Suprapubic skin (tissue), 3 donors: ENCODE measurements around the gene INAFM2.

ENCODE experiments used
- CTCF ChIP-seq, 2 donors: fragments of 200-600 bp in 1 of 2; fragments of 450-650 bp in 1 of 2; sonication (generic) in 1 of 2; IDR thresholded peaks; one replicate each; pipeline ENCODE4 v1.5.1; 2016 to 2019; ENCODE audit warnings: antibody characterized with exemption in 2 of 2, mild to moderate bottlenecking in 1 of 2, moderate library complexity in 1 of 2
- POLR2AphosphoS5 ChIP-seq, 3 donors: sonication (generic); formaldehyde crosslinking; IDR thresholded peaks; one replicate each; pipeline ENCODE4 v1.6.1; 2017; ENCODE audit warnings: antibody characterized with exemption in 3 of 3

DNA sequence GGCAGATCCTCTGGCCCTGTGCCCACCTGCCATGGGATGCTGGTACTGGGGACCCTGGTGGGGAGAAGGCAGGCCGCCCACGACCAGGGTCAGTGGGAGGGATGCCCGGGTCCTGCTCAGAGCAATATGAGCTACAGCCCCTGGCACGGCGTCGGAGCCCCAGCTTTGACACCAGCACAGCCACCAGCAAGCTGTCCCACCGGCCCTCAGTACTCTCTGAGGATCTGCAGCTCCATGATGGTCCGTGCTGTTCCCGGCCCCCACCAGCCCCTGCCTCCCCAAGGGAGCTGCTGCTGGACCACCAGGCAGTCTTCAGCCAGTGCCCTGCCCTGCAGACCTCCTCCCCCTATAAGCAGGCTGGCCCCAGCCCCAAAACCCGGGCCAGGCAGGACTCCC lies 46.0 kb downstream of the INAFM2 start:
- no peak for TF ChIP-seq CTCF (IDR thresholded peaks at IDR 0.05)
- TF ChIP-seq POLR2AphosphoS5 (IDR thresholded peaks at IDR 0.05), result no peak
